SK-N-SH treated with all-trans-retinoic acid at 6 μM for 48 hours (cell line): ENCODE measurements around the gene LPAR3.
A peak's percentile ranks its signal among the peaks of the same experiment; 100 is the strongest.
"Not testable (repeated sequence)": the region's sequence is repeated elsewhere in the genome, so short reads cannot be mapped to it uniquely, and the experiment has no call there.

Experiments
- ATAC-seq: fragments of 200-7000 bp; cut with Tn5 transposase; 3 replicates; pipeline ENCODE4 v1.9.1; 2020; ENCODE audit warnings: mild to moderate bottlenecking, moderate library complexity
- ARNTL ChIP-seq: fragments of 450-650 bp; formaldehyde crosslinking; IDR thresholded peaks from 2 replicates; pipeline ENCODE4 v1.5.0; 2020; ENCODE audit warnings: low read depth, mild to moderate bottlenecking, moderate library complexity, borderline replicate concordance
- BACH2 ChIP-seq: fragments of 250-450 bp; sonication (Bioruptor Pico); IDR thresholded peaks from 2 replicates; pipeline ENCODE4 v1.9.0; 2021; ENCODE audit warnings: mild to moderate bottlenecking, borderline replicate concordance
- CSDC2 ChIP-seq: fragments of 250-450 bp; sonication (Bioruptor Pico); IDR thresholded peaks from 2 replicates; pipeline ENCODE4 v1.5.0; 2020; ENCODE audit warnings: mild to moderate bottlenecking, moderate library complexity
- ESRRG ChIP-seq: fragments of 250-450 bp; sonication (Bioruptor Pico); IDR thresholded peaks from 2 replicates; pipeline ENCODE4 v1.6.1; 2021; ENCODE audit warnings: mild to moderate bottlenecking
- GLIS3 ChIP-seq: fragments of 250-450 bp; sonication (Bioruptor Pico); IDR thresholded peaks from 2 replicates; pipeline ENCODE4 v1.5.0; 2020; ENCODE audit warnings: mild to moderate bottlenecking, moderate library complexity
- ISL1 ChIP-seq: fragments of 250-450 bp; sonication (Bioruptor Pico); IDR thresholded peaks from 2 replicates; pipeline ENCODE4 v2.1.2; 2022; ENCODE audit warnings: mild to moderate bottlenecking, moderate library complexity
- OSR1 ChIP-seq: fragments of 250-450 bp; sonication (Bioruptor Pico); IDR thresholded peaks from 2 replicates; pipeline ENCODE4 v1.8.0; 2022; ENCODE audit warnings: moderate library complexity, mild to moderate bottlenecking, inconsistent platforms
- PPARA ChIP-seq: fragments of 250-450 bp; sonication (Bioruptor Pico); IDR thresholded peaks from 2 replicates; pipeline ENCODE4 v1.5.0; 2020; ENCODE audit warnings: mild to moderate bottlenecking, borderline replicate concordance
- RARB ChIP-seq: fragments of 250-450 bp; sonication (Bioruptor Pico); IDR thresholded peaks from 2 replicates; pipeline ENCODE4 v1.8.0; 2021; ENCODE audit warnings: mild to moderate bottlenecking, moderate library complexity
- SNAI2 ChIP-seq: fragments of 250-450 bp; sonication (Bioruptor Pico); IDR thresholded peaks from 2 replicates; pipeline ENCODE4 v1.5.0; 2020; ENCODE audit warnings: mild to moderate bottlenecking, moderate library complexity
- TCF4 ChIP-seq: fragments of 250-450 bp; sonication (Bioruptor Pico); IDR thresholded peaks from 2 replicates; pipeline ENCODE4 v1.8.0; 2021; ENCODE audit warnings: mild to moderate bottlenecking, moderate library complexity, borderline replicate concordance
- ZFP3 ChIP-seq: fragments of 250-450 bp; sonication (Bioruptor Pico); IDR thresholded peaks from 2 replicates; pipeline ENCODE4 v1.5.0; 2020; ENCODE audit warnings: mild to moderate bottlenecking, moderate library complexity
- ZFP30 ChIP-seq: fragments of 450-650 bp; formaldehyde crosslinking; IDR thresholded peaks from 2 replicates; pipeline ENCODE4 v1.5.0; 2022; ENCODE audit warnings: mild to moderate bottlenecking, moderate library complexity
- ZNF565 ChIP-seq: fragments of 450-650 bp; formaldehyde crosslinking; conservative IDR thresholded peaks from 2 replicates; pipeline ENCODE4 v1.5.0; 2020; ENCODE audit warnings: low read depth, mild to moderate bottlenecking, moderate library complexity
- ZNF8 ChIP-seq: fragments of 450-650 bp; formaldehyde crosslinking; IDR thresholded peaks from 2 replicates; pipeline ENCODE4 v1.5.0; 2020; ENCODE audit warnings: mild to moderate bottlenecking, moderate library complexity
- TF ChIP-seq, protein P1 (sequence below): fragments of 250-450 bp; sonication (Bioruptor Pico); IDR thresholded peaks from 2 replicates; pipeline ENCODE4 v1.5.1; 2021; ENCODE audit warnings: mild to moderate bottlenecking, moderate library complexity
- TF ChIP-seq, protein P2 (sequence below): fragments of 250-450 bp; sonication (Bioruptor Pico); IDR thresholded peaks from 2 replicates; pipeline ENCODE4 v1.8.0; 2021; ENCODE audit warnings: low read depth, mild to moderate bottlenecking, moderate library complexity, borderline replicate concordance
- TF ChIP-seq, protein P3 (sequence below): fragments of 250-450 bp; sonication (Bioruptor Pico); IDR thresholded peaks from 2 replicates; pipeline ENCODE4 v1.8.0; 2020; ENCODE audit warnings: mild to moderate bottlenecking, moderate library complexity, borderline replicate concordance
- TF ChIP-seq, protein P4 (sequence below): fragments of 250-450 bp; sonication (Bioruptor Pico); IDR thresholded peaks from 2 replicates; pipeline ENCODE4 v1.5.0; 2020; ENCODE audit warnings: mild to moderate bottlenecking, moderate library complexity

The LPAR3 gene

DNA sequence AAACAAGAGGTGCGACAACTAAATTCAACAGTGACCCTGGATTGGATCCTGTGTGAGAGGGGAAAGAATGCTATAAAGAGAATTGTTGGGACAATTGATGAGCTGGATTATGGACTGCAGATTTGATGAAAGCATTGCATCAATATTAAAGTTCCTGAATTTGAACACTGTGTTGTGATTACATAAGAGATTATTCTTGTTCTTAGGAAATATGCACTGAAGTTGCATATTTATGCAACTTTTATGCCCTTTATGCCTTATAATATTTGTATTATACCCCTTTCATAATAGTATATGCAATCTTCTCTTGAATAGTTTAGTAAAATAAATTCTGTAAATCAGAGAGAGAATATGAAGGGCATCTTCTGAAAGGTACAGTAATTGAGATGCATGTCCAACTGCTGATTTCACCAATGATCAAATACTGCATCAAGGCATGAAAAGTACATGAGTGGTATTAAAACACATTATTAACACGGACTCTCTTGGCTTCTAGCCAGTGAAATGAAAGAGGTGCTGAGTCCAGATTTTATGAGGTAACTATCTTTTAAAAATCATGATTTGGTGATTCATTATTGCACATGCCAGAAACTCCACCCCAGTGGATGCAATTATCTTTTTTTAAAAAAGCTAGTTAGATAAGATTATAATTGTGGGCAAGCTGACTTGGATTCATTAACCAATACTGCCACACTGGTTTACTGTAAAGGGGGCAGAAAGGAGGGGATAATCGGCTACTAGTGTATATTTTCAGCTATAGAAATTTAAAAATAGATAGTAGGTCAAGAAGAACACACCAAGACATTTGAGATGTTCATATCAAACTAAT is 19.9 kb upstream of the LPAR3 start:
- ATAC-seq, result no peak

DNA sequence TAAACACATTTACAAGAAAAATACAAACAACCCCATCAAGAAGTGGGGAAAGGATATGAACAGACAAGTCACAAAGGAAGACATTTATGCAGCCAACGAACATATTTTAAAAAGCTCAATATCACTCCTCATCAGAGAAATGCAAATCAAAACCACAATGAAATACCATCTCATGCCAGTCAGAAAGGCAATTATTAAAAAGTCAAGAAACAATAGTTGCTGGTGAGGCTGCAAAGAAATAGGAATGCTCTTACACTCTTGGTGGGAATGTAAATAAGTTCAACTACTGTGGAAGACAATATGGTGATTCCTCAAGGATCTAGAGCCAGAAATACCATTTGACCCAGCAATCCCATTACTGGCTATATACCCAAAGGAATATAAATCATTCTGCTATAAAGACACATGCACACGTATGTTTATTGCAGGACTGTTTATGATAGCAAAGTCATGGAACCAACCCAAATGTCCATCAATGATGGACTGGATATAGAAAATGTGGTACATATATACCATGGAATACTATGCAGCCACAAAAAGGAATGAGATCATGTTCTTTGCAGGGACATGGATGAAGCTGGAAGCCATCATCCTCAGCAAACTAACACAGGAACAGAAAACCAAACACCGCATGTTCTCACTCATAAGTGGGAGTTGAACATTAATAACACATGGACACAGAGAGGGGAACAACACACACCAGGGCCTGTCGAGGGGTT is 15.9 kb upstream of the LPAR3 start:
- peak; percentile 59; the same call in 1 of the 2 replicates for TF ChIP-seq ZNF8
- ATAC-seq, result not testable (repeated sequence)

More for the DNA sequence above, 19.9 kb upstream of the LPAR3 start:
- TF ChIP-seq ZFP30 (no peak), RARB (no peak), ZNF565 (CRISPR knock-in tag) (no peak), TCF4 (CRISPR knock-in tag) (no peak), CSDC2 (CRISPR knock-in tag) (no peak)
- TF ChIP-seq, protein P1, sequence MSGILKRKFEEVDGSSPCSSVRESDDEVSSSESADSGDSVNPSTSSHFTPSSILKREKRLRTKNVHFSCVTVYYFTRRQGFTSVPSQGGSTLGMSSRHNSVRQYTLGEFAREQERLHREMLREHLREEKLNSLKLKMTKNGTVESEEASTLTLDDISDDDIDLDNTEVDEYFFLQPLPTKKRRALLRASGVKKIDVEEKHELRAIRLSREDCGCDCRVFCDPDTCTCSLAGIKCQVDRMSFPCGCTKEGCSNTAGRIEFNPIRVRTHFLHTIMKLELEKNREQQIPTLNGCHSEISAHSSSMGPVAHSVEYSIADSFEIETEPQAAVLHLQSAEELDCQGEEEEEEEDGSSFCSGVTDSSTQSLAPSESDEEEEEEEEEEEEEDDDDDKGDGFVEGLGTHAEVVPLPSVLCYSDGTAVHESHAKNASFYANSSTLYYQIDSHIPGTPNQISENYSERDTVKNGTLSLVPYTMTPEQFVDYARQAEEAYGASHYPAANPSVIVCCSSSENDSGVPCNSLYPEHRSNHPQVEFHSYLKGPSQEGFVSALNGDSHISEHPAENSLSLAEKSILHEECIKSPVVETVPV (CRISPR knock-in tag), result no peak
- TF ChIP-seq, protein P2, sequence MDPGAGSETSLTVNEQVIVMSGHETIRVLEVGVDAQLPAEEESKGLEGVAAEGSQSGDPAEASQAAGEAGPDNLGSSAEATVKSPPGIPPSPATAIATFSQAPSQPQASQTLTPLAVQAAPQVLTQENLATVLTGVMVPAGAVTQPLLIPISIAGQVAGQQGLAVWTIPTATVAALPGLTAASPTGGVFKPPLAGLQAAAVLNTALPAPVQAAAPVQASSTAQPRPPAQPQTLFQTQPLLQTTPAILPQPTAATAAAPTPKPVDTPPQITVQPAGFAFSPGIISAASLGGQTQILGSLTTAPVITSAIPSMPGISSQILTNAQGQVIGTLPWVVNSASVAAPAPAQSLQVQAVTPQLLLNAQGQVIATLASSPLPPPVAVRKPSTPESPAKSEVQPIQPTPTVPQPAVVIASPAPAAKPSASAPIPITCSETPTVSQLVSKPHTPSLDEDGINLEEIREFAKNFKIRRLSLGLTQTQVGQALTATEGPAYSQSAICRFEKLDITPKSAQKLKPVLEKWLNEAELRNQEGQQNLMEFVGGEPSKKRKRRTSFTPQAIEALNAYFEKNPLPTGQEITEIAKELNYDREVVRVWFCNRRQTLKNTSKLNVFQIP (CRISPR knock-in tag), result no peak
- TF ChIP-seq, protein P3, sequence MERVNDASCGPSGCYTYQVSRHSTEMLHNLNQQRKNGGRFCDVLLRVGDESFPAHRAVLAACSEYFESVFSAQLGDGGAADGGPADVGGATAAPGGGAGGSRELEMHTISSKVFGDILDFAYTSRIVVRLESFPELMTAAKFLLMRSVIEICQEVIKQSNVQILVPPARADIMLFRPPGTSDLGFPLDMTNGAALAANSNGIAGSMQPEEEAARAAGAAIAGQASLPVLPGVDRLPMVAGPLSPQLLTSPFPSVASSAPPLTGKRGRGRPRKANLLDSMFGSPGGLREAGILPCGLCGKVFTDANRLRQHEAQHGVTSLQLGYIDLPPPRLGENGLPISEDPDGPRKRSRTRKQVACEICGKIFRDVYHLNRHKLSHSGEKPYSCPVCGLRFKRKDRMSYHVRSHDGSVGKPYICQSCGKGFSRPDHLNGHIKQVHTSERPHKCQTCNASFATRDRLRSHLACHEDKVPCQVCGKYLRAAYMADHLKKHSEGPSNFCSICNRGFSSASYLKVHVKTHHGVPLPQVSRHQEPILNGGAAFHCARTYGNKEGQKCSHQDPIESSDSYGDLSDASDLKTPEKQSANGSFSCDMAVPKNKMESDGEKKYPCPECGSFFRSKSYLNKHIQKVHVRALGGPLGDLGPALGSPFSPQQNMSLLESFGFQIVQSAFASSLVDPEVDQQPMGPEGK (CRISPR knock-in tag), result no peak
- TF ChIP-seq, all 23 proteins: peak for 0

DNA sequence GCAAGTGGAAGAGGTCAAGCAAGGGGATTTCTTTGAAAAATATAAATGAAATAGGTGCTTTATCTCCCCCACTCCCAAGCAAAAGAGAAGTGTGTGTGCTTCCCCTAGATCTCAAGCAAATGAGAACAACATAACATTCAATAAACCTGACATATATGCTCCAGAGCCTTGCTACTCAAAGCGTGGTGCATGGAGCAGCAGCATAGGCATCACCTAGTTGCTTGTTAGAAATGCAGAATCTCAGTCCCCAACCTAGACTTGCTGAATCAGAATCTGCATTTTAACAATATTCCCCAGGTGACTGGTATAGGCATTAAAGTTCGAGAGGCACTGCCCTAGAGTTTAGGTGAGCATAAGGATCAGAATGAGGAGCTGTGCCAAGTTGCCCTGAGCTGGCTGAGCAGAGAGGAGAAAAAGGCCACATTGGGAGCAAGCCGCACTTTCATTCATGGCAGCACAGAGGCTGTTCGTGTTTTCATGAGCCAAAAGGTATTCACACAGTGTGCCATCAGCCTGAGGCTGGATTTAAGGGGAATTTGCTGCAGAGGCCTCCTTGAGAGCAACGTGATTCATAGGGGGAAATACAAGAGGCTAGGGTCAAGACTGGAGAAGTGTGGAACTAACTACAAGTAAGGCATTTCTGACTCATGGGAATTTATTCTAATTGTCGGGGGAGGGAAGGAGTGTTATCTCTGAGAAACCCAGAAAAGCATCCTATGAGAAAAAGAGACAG is 14.3 kb upstream of the LPAR3 start:
- TF ChIP-seq ARNTL, result no peak
- TF ChIP-seq ISL1 (CRISPR knock-in tag), result no peak
- TF ChIP-seq SNAI2 (CRISPR knock-in tag), result no peak
- no peak for TF ChIP-seq PPARA
- TF ChIP-seq ZNF8, result no peak
- TF ChIP-seq TCF4 (CRISPR knock-in tag), result no peak
- TF ChIP-seq, protein P1 (CRISPR knock-in tag), result no peak
- TF ChIP-seq, protein P2 (CRISPR knock-in tag), result no peak
- TF ChIP-seq BACH2 (CRISPR knock-in tag), result no peak
- TF ChIP-seq ESRRG, result no peak
- no peak for TF ChIP-seq OSR1 (CRISPR knock-in tag)
- no peak for TF ChIP-seq CSDC2 (CRISPR knock-in tag)
- TF ChIP-seq, protein P3 (CRISPR knock-in tag), result no peak
- no peak for TF ChIP-seq ZNF565 (CRISPR knock-in tag)
- TF ChIP-seq GLIS3 (CRISPR knock-in tag), result no peak
- TF ChIP-seq ZFP3, result no peak
- TF ChIP-seq, protein P4, sequence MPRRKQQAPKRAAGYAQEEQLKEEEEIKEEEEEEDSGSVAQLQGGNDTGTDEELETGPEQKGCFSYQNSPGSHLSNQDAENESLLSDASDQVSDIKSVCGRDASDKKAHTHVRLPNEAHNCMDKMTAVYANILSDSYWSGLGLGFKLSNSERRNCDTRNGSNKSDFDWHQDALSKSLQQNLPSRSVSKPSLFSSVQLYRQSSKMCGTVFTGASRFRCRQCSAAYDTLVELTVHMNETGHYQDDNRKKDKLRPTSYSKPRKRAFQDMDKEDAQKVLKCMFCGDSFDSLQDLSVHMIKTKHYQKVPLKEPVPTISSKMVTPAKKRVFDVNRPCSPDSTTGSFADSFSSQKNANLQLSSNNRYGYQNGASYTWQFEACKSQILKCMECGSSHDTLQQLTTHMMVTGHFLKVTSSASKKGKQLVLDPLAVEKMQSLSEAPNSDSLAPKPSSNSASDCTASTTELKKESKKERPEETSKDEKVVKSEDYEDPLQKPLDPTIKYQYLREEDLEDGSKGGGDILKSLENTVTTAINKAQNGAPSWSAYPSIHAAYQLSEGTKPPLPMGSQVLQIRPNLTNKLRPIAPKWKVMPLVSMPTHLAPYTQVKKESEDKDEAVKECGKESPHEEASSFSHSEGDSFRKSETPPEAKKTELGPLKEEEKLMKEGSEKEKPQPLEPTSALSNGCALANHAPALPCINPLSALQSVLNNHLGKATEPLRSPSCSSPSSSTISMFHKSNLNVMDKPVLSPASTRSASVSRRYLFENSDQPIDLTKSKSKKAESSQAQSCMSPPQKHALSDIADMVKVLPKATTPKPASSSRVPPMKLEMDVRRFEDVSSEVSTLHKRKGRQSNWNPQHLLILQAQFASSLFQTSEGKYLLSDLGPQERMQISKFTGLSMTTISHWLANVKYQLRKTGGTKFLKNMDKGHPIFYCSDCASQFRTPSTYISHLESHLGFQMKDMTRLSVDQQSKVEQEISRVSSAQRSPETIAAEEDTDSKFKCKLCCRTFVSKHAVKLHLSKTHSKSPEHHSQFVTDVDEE (CRISPR knock-in tag), result no peak
- TF ChIP-seq RARB, result no peak

DNA sequence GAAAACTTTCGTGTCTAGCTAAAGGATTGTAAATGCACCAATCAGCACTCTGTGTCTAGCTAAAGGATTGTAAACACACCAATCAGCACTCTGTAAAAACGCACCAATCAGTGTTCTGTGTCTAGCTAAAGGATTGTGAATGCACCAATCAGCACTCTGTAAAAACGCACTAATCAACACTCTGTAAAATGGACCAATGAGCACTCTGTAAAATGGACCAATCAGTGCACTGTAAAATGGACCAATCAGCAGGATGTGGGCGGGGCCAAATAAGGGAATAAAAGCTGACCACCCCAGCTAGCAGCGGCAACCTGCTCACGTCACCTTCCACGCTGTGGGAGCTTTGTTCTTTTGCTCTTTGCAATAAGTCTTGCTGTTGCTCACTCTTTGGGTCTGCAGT is 9.7 kb upstream of the LPAR3 start:
- ATAC-seq, result not testable (repeated sequence)

More for the DNA sequence above, 14.3 kb upstream of the LPAR3 start:
- no peak for ATAC-seq
